ENCODE results near the gene SGSM1. TPM values are rescaled to one million over a fixed set of nuclear protein-coding genes. Genes with fewer than 3 reads are reported as not detected.
"Not testable (repeated sequence)": the region's sequence is repeated elsewhere in the genome, so short reads cannot be mapped to it uniquely, and the experiment has no call there.

SGSM1 gene
- total RNA-seq, 1 donor from 2014 or later, result 1.7 TPM

GRCh38 chr22:24894998-24895397 is 89.0 kb downstream of the SGSM1 start:
- no peaks in the 10 kb centered on the region for H3K27me3 Mint-ChIP-seq (ENCODE audit: low read depth)
- H3K27ac Mint-ChIP-seq, result no peak overlapping the region

GRCh38 chr22:24901448-24901847 is 95.4 kb downstream of the SGSM1 start:
- no peaks in the 10 kb centered on the region for H3K27me3 Mint-ChIP-seq (ENCODE audit: low read depth)
- no peak for DNase-seq (ENCODE audit: low spot score in 2 of 2, unreplicated experiment in 2 of 2)
- no peak for TF ChIP-seq CTCF (IDR thresholded peaks at IDR 0.05; ENCODE audit: unreplicated experiment)
- H3K4me3 Mint-ChIP-seq, result no peak overlapping the region
- H3K36me3 Mint-ChIP-seq, result peaks cover 11% of the 10 kb centered on the region
- H3K4me1 Mint-ChIP-seq, result no peaks in the 10 kb centered on the region
- peaks cover 18% of the 10 kb centered on the region for H3K9me3 Mint-ChIP-seq
- no peak overlapping the region for H3K27ac Mint-ChIP-seq

More at GRCh38 chr22:24894998-24895397, 89.0 kb downstream of the SGSM1 start:
- Mint-ChIP-seq H3K4me3 (no peak overlapping the region), H3K9me3 (no peaks in the 10 kb centered on the region), H3K36me3 (no peaks in the 10 kb centered on the region), H3K4me1 (peaks cover 12% of the 10 kb centered on the region)
- TF ChIP-seq CTCF (IDR thresholded peaks at IDR 0.05; ENCODE audit: unreplicated experiment), result no peak
- DNase-seq (ENCODE audit: low spot score in 2 of 2, unreplicated experiment in 2 of 2), result no peak

- no peak overlapping the region for H3K4me3 Mint-ChIP-seq
- H3K27ac Mint-ChIP-seq, result no peak overlapping the region
- H3K4me1 Mint-ChIP-seq, result no peaks in the 10 kb centered on the region
- peaks cover 33% of the 10 kb centered on the region for H3K9me3 Mint-ChIP-seq
- no peak for DNase-seq (ENCODE audit: low spot score in 2 of 2, unreplicated experiment in 2 of 2)
- TF ChIP-seq CTCF (IDR thresholded peaks at IDR 0.05; ENCODE audit: unreplicated experiment), result no peak
- no peaks in the 10 kb centered on the region for H3K27me3 Mint-ChIP-seq (ENCODE audit: low read depth)
- H3K36me3 Mint-ChIP-seq, result peaks cover 18% of the 10 kb centered on the region
Observed at GRCh38 chr22:24905909-24906308, 99.9 kb downstream of the SGSM1 start.

DNA sequence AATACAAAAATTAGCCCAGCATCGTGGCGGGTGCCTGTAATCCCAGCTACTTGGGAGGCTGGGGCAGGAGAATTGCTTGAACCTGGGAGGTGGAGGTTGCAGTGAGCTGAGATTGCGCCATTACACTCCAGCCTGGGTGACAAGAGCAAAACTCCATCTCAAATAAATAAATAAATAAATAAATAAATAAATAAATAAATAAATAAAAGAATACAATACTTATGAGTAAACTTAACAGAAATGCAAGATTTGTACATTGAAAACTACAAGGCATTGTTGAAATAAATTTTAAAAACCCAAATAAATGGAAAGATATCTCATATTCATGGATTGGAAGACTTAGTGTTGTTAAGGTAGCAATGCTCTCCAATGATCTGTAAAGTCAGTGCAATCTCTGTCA is 101.1 kb downstream of the SGSM1 start:
- H3K4me1 Mint-ChIP-seq; H3K27ac Mint-ChIP-seq; H3K4me3 Mint-ChIP-seq; H3K27me3 Mint-ChIP-seq (ENCODE audit: low read depth); DNase-seq (ENCODE audit: low spot score in 2 of 2, unreplicated experiment in 2 of 2): not testable (repeated sequence)
- Mint-ChIP-seq H3K36me3 (peaks cover 18% of the 10 kb centered on the region), H3K9me3 (peaks cover 33% of the 10 kb centered on the region)

- no peak for DNase-seq (ENCODE audit: low spot score in 2 of 2, unreplicated experiment in 2 of 2)
- TF ChIP-seq CTCF (IDR thresholded peaks at IDR 0.05; ENCODE audit: unreplicated experiment), result no peak
- Mint-ChIP-seq H3K27me3 (ENCODE audit: low read depth) (no peaks in the 10 kb centered on the region), H3K27ac (no peak overlapping the region), H3K4me3 (no peak overlapping the region), H3K36me3 (no peaks in the 10 kb centered on the region), H3K9me3 (peaks cover 3% of the 10 kb centered on the region), H3K4me1 (no peaks in the 10 kb centered on the region)
Observed at GRCh38 chr22:24920029-24920428, 114.0 kb downstream of the SGSM1 start.

DNA sequence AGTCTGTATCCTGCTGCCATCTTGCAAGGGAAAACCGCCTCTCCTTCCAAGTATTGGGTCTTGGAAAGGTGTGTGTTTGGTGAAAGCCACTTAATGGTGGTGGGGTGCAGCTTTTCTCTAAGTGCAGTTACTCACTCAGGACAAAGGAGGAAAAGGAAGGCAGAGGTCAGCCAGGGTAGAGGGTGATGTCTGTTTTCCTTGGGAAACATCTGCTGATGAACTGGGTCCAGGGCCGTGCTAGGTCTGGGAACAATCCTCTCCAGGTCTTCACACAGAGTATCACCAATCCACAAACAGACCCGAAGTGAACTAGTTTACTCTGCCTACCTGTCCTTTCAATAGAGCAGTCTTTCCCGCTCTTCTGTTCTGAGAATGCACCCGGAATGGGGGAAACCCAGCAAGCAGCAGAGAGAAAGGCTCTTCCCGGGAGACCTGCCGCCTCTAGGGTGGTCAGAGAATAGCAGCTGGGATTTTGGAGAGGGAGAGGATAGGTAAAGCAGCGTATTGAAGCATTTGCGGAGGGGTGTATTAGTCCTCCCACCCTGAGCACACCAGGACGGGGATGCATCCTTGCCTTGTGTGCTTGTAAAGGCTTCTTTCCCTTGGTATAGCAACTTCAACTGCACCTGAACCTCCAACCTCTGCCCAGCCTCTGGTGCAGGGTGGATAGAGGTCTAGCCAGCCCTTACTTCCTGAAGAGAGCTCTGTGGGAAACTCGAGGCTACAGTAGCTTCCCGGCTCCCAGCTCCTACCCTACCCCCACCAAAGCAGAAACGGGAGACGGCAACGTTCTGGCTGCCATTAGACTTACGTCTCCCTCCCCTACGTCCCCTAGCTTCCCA is 119.8 kb downstream of the SGSM1 start:
- Mint-ChIP-seq H3K27me3 (ENCODE audit: low read depth) (peaks cover 1% of the 10 kb centered on the region), H3K4me3 (no peak overlapping the region), H3K36me3 (no peaks in the 10 kb centered on the region), H3K4me1 (no peaks in the 10 kb centered on the region), H3K9me3 (no peaks in the 10 kb centered on the region), H3K27ac (no peak overlapping the region)
- DNase-seq (ENCODE audit: low spot score in 2 of 2, unreplicated experiment in 2 of 2), result no peak
- TF ChIP-seq CTCF (IDR thresholded peaks at IDR 0.05; ENCODE audit: unreplicated experiment), result no peak

Measured in mesothelial cell of epicardium (in vitro differentiated cells).